HL-60/S4 (cell line): ENCODE measurements around the gene DENND2A.
"Not testable (repeated sequence)": the region's sequence is repeated elsewhere in the genome, so short reads cannot be mapped to it uniquely, and the experiment has no call there.

Experiments used
- in situ Hi-C: fragments of 300-500 bp; cut with MboI; formaldehyde crosslinking; loops from 2 replicates; pipeline ENCODE4 v1.14.3; 2022; ENCODE audit warnings: low sequenced_read_pairs

DENND2A gene

DNA sequence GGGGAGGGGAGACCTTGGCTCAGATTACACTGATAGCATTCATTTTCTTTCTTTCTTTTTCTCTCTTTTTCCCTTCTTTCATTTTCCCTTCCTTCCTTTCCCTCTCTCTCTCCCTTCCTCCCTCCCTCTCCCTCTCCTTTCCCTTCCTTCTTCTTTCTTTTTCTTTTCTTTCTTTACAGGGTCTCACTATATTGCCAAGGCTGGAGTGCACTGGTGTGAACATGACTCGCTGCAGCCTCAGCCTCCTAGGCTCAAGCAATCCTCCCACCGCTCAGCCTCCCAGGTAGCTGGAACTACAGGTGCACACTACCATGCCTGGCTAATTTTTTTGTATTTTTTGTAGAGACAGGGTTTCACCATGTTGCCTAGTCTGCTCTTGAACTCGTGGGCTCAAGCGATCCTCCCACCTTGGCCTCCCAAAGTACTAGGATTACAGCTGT is 88.4 kb downstream of the DENND2A start:
- in situ Hi-C loops, result no loop called here

DNA sequence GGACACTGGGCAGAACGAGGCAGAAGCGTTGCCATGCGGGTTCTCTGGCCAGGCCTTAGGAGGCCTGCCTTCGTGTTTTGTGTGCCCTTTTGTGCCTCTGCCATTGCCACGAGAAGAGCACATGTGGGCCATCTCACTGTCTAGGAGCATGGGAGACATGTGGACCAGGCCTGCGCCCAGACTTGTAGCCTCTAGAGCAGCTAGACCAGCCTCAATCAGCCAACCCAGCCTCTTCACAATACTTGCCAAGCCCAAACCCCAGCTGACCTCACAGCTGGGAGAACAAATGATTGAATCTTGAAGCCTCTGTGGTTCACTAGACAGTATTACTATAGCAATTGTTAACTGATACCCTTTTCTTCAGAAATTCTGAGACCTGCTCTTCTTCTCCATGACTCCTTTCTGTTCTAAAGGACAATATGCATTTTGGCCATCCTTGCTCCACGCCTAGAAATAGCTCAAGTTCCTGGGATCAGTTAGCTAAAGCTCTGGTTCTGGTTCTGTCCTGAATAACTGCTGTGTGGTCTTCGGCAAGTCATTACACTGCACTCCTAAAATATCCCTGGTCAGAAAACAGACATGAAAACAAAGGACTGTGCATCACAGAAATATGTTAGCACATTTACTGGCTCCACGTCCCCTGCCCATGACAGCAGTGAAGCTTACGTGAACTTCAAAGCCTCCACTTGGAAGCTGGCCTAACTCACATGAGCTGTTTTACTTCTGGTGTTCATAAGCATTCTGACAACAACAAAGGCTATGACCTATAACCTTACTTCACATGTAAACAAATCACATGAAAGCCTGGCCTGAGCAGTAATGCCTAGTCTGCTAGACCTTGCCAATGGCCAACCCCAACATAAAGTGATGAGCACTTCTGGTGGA is 89.0 kb downstream of the DENND2A start:
- in situ Hi-C loops, result no loop called here

- in situ Hi-C loops, result no loop called here
These were observed 93.7 kb downstream of the DENND2A start for GRCh38 chr7:140546947-140547346.

DNA sequence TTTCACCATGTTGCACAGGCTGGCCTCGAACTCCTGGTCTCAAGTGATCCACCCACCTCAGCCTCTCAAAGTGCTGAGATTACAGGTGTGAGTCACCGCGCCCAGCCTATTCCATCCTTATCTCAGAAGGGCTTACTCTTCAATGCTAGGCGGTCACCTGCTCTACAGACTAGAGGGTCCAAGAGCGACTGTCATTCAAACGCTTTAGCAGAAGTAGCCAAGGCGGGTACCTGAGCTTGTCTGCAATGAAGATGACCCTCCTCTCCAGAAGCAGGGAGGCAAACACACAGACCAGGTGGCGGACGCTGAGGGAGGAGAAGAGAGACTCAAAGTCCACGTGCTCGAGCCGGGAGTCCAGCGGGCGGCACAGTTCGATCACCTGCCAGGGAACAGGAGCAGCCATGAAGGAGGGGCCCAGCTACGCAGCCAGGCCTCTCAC is 96.2 kb downstream of the DENND2A start:
- in situ Hi-C loops, result no loop called here

GRCh38 chr7:140542228-140542603 is 98.4 kb downstream of the DENND2A start:
- in situ Hi-C loops, result no loop called here

DNA sequence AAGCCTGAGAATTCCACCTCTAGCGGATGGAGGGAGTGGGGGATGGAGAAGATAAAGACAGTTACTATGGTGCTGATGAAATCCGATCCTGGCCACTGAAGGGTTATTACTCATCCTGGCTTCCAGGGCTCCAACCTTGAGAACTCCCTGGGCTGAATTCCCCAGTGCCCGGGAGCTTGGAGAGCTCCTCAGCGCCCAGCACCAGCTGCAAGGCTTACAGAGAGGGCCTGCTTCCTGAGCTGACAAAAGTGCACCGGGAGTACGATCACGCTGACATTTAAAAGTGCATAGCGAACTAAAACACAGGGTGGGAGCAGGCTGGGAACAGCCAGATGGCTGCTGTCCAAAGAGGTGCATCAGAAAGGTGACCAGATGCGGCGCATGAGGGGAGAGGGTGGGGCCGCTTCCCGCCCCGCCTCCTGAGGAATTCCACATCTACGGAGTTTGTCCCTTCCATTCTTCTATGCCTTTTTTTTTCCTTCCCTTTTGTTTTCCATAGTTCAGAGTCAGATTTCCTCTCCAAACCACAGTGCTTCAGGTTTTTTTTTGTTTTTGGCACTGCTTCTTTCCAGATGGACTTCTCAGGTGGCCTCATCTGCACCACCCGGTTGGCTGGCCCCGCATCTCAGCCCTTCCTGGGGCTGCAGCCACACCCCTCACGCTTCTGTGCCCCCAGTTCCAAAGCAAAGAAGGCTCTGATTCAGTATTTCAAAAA is 98.9 kb downstream of the DENND2A start:
- in situ Hi-C loops, result no loop called here

DNA sequence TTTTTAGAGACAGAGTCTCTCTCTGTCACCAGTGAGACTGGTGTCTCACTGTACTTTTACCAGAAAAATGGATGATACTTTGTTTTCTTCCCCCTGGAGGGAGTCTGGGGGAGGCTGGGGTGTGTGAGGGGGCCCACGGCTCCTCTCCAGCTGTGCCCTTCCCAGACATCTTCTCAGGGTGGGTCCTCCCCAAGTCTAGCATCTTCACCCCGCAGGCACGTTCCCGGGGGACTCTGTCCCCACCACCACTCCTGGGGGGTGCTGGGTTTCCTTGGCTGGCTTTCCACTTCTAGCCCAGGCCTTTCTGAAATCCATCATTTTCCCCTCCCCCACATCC is 99.5 kb downstream of the DENND2A start:
- in situ Hi-C loops, result no loop called here

GRCh38 chr7:140540136-140540777 is 100.4 kb downstream of the DENND2A start:
- in situ Hi-C loops, result no loop called here

GRCh38 chr7:140539461-140539860 is 101.2 kb downstream of the DENND2A start:
- in situ Hi-C loops, result no loop called here

- in situ Hi-C loops, result no loop called here
These were observed 102.7 kb downstream of the DENND2A start for GRCh38 chr7:140537750-140538482.

GRCh38 chr7:140534743-140535142 is 105.9 kb downstream of the DENND2A start:
- in situ Hi-C loops, result no loop called here

DNA sequence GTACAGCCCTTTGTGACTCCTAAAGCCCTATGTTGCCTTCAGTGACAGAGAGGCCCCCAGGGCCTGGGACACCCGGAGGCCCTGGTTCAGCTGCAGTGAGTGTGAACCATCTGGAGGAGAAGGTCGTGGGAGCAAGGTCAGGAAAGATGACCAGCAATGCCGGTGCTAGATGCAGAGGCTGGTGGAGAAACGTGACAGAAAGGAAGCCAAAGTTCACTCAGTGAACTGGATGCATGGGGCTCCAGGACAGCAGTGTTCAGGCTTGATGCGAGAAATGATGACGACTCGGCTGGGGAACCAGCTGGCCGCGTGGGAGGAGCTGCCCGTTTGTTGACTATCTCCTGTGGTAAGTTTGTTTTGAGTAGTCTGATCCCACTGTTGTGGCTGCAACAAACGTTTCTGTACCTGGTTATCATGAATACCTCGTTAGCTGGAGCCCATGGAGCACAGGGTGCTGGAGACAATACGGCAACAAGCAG is 107.2 kb downstream of the DENND2A start:
- in situ Hi-C loops, result no loop called here

DNA sequence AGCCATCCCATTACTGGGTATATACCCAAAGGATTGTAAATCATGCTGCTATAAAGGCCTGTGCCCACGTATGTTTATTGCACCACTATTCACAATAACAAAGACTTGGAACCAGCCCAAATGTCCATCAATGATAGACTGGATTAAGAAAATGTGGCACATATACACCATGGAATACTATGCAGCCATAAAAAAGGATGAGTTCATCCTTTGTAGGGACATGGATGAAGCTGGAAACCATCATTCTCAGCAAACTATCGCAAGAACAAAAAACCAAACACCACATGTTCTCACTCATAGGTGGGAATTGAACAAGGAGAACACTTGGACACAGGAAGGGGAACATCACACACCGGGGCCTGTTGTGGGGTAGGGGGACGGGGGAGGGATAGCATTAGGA is 111.2 kb downstream of the DENND2A start:
- in situ Hi-C loops, result not testable (repeated sequence)

DNA sequence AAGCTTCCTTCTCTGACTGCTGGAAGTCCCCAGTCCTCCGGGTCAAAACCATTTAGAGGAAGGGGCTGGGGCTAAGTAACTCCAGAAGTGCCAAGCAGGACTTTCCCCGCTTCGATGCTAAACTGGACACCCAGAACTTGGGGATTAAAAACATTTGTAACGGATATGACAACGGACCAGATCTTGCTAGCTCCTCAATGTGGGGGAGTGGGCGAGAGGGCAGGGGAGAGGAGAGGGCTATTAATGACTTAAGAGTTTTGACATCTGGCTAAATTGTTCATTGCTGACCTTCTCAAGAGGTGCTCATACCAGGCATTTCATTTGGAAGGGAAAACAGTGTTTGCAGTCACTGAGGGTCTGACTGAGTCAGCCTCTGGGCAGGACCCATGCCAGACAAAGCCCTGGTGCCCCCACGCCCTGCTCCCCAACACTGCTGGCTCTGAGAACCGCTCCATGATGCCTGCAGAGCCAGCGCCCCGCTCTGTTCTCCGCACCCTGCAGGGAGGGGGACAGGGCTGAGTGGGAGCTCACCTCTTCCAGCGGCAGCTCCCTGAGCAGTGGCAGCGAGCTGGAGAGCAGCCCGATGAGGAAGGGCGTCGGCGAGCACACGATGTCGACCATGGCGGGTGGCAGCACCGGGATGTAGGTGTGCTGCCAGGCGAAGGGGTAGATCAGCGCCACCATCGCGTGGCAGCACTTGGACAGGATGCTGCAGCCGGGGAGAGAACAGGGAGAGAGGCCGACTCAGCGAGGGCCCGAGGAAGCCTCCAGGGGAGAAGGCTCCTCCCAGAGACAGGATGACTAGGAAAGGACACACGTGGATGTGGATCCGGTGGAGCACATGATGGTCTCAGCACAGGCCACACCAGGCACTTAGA is 113.6 kb downstream of the DENND2A start:
- in situ Hi-C loops, result no loop called here

GRCh38 chr7:140526214-140526613 is 114.4 kb downstream of the DENND2A start:
- in situ Hi-C loops, result no loop called here

GRCh38 chr7:140525743-140526142 is 114.9 kb downstream of the DENND2A start:
- in situ Hi-C loops, result no loop called here

DNA sequence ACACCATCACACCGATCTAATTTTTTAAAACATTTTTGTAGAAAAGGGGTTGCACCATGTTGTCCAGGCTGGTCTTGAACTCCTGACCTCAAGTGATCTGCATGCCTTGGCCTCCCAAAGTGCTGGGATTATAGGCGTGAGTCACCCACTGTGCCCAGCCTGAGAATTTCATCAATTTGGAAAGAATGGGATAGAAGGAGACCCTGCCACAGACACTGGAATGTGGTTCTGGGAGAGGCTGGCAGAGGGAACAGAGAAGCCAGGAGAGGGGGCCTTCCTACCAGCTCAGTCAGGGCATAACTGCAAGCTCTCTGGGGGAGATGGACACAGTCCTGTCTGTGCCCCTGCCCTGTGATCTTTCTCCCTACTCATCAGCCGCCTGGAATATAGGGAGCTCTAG is 119.2 kb downstream of the DENND2A start:
- in situ Hi-C loops, result loop anchor here (25.0 kb wide), 1 partner anchor 466 kb away; no protein-coding TSS in a partner anchor

GRCh38 chr7:140519007-140519399 is 121.6 kb downstream of the DENND2A start:
- in situ Hi-C loops, result loop anchor here (25.0 kb wide), 1 partner anchor 468 kb away; no protein-coding TSS in a partner anchor

GRCh38 chr7:140518370-140519006 is 122.1 kb downstream of the DENND2A start:
- in situ Hi-C loops, result loop anchor here (25.0 kb wide), 1 partner anchor 469 kb away; no protein-coding TSS in a partner anchor
